SU-DHL-6 (cell line): ENCODE measurements around the gene MMAB.

Experiments
- H2AFZ ChIP-seq: fragments of 200-600 bp; sonication (generic); 2 replicates; pipeline ENCODE4 v1.6.1; 2014; ENCODE audit warnings: low read depth, mild to moderate bottlenecking, moderate library complexity, mixed read lengths, antibody characterized with exemption, low read length; ENCODE audit not compliant: severe bottlenecking
- H3F3A ChIP-seq: fragments of 200-600 bp; shearing (Covaris generic); 2 replicates; pipeline ENCODE4 v1.6.0; 2016; ENCODE audit warnings: antibody characterized with exemption, mild to moderate bottlenecking; ENCODE audit not compliant: insufficient read depth
- H3K27ac ChIP-seq: fragments of 200-600 bp; sonication (generic); 2 replicates; pipeline ENCODE4 v1.5.1; 2016; ENCODE audit warnings: low read depth, mild to moderate bottlenecking, low read length, moderate library complexity, mixed read lengths
- H3K27me3 ChIP-seq: fragments of 200-600 bp; sonication (generic), shearing (Covaris generic); 2 replicates; pipeline ENCODE4 v1.6.0; 2014; ENCODE audit warnings: mild to moderate bottlenecking, low read length
- H3K36me3 ChIP-seq: fragments of 200-600 bp; sonication (generic); 2 replicates; pipeline ENCODE4 v1.6.1; 2014; ENCODE audit warnings: mild to moderate bottlenecking, low read length, mixed read lengths
- H3K4me2 ChIP-seq: fragments of 300-600, 200-600 bp; shearing (Covaris generic), sonication (generic); 2 replicates; pipeline ENCODE4 v1.6.0; 2014; ENCODE audit warnings: low read length, low read depth, mild to moderate bottlenecking; ENCODE audit not compliant: poor library complexity, severe bottlenecking
- H3K4me3 ChIP-seq: fragments of 200-600 bp; sonication (generic); 2 replicates; pipeline ENCODE4 v1.5.1; 2014; ENCODE audit warnings: antibody characterized with exemption, low read length, mild to moderate bottlenecking, mixed read lengths; ENCODE audit not compliant: insufficient read depth, poor library complexity, severe bottlenecking
- H3K79me2 ChIP-seq: fragments of 200-600 bp; sonication (generic); 2 replicates; pipeline ENCODE4 v1.6.1; 2014; ENCODE audit warnings: mild to moderate bottlenecking, low read length, moderate library complexity; ENCODE audit not compliant: insufficient read depth
- H3K9ac ChIP-seq: fragments of 200-600 bp; sonication (generic); 2 replicates; pipeline ENCODE4 v1.7.0; 2014; ENCODE audit warnings: mild to moderate bottlenecking, low read length
- H3K9me2 ChIP-seq: fragments of 200-600 bp; sonication (generic); replicated peaks from 2 replicates; pipeline ENCODE4 v1.6.1; 2014; ENCODE audit warnings: low read length; ENCODE audit not compliant: insufficient read depth
- H3K9me3 ChIP-seq: fragments of 200-600 bp; sonication (generic); 2 replicates; pipeline ENCODE4 v1.6.1; 2014; ENCODE audit warnings: low read length, mixed read lengths; ENCODE audit not compliant: insufficient read depth
- H4K20me1 ChIP-seq: fragments of 200-600 bp; sonication (generic); 2 replicates; pipeline ENCODE4 v1.6.1; 2014; ENCODE audit warnings: low read depth, mild to moderate bottlenecking, antibody characterized with exemption, low read length, moderate library complexity, mixed read lengths
- EZH2phosphoT487 ChIP-seq: fragments of 200-600 bp; sonication (generic), shearing (Covaris generic); conservative IDR thresholded peaks from 2 replicates; pipeline ENCODE4 v1.6.1; 2018; ENCODE audit warnings: mild to moderate bottlenecking, antibody characterized with exemption, low read length, moderate library complexity, mixed read lengths
- TF ChIP-seq, protein P1 (sequence below): fragments of 200-600 bp; sonication (generic); IDR thresholded peaks from one replicate; pipeline ENCODE4 v1.5.1; 2017; ENCODE audit warnings: antibody characterized with exemption, mild to moderate bottlenecking, low read length, moderate library complexity; ENCODE audit not compliant: insufficient read depth, poor library complexity, severe bottlenecking

The MMAB gene

DNA sequence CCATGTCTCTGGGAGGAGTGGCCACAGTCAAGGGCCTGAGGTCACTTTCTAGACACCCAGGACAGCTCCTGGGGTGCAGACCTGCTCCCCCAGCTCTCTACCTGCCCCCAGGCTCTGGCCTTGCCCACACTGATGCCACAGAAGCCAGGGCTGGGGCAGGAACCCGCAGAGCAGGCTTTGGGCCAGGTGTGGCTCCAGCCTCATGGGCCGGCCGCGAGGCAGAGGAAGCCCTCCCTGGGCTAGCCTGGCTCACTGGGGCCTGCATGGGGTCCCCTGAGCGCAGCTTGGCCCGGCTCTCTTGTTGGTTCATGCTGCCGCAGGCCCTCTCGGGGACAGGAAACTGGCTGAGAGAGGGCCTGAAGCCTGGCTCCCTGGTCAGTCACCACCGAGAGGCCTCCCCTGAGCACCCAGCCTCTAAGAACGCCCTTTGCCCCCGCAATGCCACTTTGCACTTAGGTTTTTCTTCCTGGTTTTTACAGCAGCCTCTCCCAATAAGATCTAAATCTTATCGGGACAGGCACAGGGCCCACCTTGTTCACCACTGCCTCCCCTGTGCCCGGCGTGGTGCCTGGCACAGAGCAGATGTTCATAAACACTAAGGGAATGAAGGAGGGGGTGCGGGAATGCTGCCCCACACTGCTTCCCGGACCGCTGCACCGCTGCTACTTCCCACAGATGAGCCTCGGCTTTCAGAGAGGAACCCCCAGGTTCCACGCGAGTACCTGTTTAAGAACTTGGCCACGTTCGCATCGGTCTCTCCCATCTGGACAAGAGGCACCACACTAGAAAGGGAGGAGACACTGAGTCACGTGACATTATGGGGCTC, 14.7 kb downstream of the MMAB start:
- no peak overlapping the region for H3K9ac ChIP-seq

DNA sequence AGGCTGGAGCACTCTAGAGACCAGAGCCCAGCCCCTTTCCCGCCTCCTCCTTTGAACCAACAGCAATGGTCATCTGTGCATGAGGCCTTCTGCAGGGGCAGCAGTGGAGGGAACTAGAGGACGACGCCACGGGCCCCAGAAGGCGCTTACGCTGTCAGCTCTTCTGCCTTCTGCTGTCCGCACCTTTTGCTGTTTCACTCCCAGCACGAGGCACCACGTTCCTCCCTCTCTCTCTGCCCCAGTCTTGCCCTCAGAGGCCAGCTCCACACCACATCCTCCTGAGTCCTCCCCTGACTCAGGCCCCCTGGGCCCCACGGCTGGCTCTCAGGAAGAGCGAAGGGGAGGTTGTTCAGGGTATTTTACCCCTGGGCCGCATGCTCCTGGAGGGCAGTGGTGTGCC, 15.5 kb downstream of the MMAB start:
- H4K20me1 ChIP-seq = no peaks in the 10 kb centered on the region
- no peak overlapping the region for H3K4me2 ChIP-seq
- no peak overlapping the region for H3K9ac ChIP-seq
- H3F3A ChIP-seq = no peaks in the 10 kb centered on the region
- no peaks in the 10 kb centered on the region for H3K27me3 ChIP-seq
- H2AFZ ChIP-seq = no peak overlapping the region
- no peaks in the 10 kb centered on the region for H3K9me3 ChIP-seq
- no peak overlapping the region for H3K27ac ChIP-seq
- TF ChIP-seq, protein P1, sequence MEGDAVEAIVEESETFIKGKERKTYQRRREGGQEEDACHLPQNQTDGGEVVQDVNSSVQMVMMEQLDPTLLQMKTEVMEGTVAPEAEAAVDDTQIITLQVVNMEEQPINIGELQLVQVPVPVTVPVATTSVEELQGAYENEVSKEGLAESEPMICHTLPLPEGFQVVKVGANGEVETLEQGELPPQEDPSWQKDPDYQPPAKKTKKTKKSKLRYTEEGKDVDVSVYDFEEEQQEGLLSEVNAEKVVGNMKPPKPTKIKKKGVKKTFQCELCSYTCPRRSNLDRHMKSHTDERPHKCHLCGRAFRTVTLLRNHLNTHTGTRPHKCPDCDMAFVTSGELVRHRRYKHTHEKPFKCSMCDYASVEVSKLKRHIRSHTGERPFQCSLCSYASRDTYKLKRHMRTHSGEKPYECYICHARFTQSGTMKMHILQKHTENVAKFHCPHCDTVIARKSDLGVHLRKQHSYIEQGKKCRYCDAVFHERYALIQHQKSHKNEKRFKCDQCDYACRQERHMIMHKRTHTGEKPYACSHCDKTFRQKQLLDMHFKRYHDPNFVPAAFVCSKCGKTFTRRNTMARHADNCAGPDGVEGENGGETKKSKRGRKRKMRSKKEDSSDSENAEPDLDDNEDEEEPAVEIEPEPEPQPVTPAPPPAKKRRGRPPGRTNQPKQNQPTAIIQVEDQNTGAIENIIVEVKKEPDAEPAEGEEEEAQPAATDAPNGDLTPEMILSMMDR = no peak
- no peak for TF ChIP-seq EZH2phosphoT487
- H3K36me3 ChIP-seq = 0 out of 2 replicates have a peak, but pooled peaks cover 4% of the 10 kb centered on the region
- H3K79me2 ChIP-seq = no peaks in the 10 kb centered on the region
- no peaks in the 10 kb centered on the region for H3K9me2 ChIP-seq
- H3K4me3 ChIP-seq = no peak overlapping the region

More for the DNA sequence above, 14.7 kb downstream of the MMAB start:
- Histone ChIP-seq H3K9me2 (no peaks in the 10 kb centered on the region), H3K27me3 (no peaks in the 10 kb centered on the region), H3K36me3 (0 out of 2 replicates have a peak, but pooled peaks cover 5% of the 10 kb centered on the region), H3F3A (no peaks in the 10 kb centered on the region), H3K4me2 (no peak overlapping the region), H4K20me1 (no peaks in the 10 kb centered on the region), H3K79me2 (no peaks in the 10 kb centered on the region), H3K4me3 (no peak overlapping the region), H3K27ac (no peak overlapping the region), H2AFZ (no peak overlapping the region), H3K9me3 (no peaks in the 10 kb centered on the region)
- TF ChIP-seq EZH2phosphoT487 = no peak
- TF ChIP-seq, protein P1 = no peak

DNA sequence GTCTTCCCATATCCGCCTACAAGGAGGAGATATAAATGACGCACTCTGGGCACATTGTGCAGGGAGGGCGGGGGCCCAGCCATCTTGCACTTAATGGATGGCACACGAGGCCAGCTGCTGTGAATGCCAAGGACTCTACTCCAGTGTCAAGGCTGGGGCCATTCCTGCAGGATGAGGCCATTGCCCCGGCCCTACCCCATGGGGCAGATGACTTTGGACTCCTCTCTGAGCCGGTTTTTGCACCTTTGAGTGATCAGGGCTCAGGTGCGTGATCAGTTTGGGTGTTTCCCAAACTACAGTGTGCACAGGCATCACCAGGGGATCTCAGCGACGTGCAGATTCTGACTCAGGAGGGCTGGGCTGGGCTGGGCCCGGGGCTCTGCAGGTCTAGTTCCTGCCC, 16.1 kb downstream of the MMAB start:
- no peaks in the 10 kb centered on the region for H3K9me2 ChIP-seq
- no peaks in the 10 kb centered on the region for H3F3A ChIP-seq
- H3K9me3 ChIP-seq = no peaks in the 10 kb centered on the region
- H3K27ac ChIP-seq = no peak overlapping the region
- TF ChIP-seq EZH2phosphoT487 = no peak
- TF ChIP-seq, protein P1 = no peak
- no peak overlapping the region for H2AFZ ChIP-seq
- no peaks in the 10 kb centered on the region for H3K36me3 ChIP-seq
- H3K9ac ChIP-seq = no peak overlapping the region
- no peaks in the 10 kb centered on the region for H3K27me3 ChIP-seq
- no peaks in the 10 kb centered on the region for H4K20me1 ChIP-seq
- no peaks in the 10 kb centered on the region for H3K79me2 ChIP-seq
- H3K4me2 ChIP-seq = no peak overlapping the region
- no peak overlapping the region for H3K4me3 ChIP-seq
